ENCODE data around the gene GPR39. TPM values are rescaled to one million over a fixed set of nuclear protein-coding genes. Genes with fewer than 3 reads are reported as not detected.

Gene GPR39
- total RNA-seq, 1 experiment from 2014 or later = 0.50 TPM

GRCh38 chr2:132415256-132415914, 1.2 kb upstream of the GPR39 start:
- Histone ChIP-seq H3K9ac (ENCODE audit: extremely low read depth, insufficient read length, low read length) (no peak overlapping the region), H2AFZ (ENCODE audit: low read length) (no peak overlapping the region), H3K27ac (ENCODE audit: insufficient read length, low read depth, low read length) (no peak overlapping the region)

More at GRCh38 chr2:132415256-132415914, 1.2 kb upstream of the GPR39 start:
- Mint-ChIP-seq H3K27ac (no peak overlapping the region), H3K36me3 (ENCODE audit: insufficient read depth in 1 of 3, low read depth in 3 of 3) (no peaks in the 10 kb centered on the region; a peak in 1 of 7 replicates), H3K4me1 (peaks cover 15 to 21% of the 10 kb centered on the region in 2 experiments), H3K9me3 (no peaks in the 10 kb centered on the region), H3K4me3 (peak overlapping the region; percentile 75 to 81), H3K27me3 (ENCODE audit: low read depth) (peaks cover 43% of the 10 kb centered on the region)
- H3K14ac ChIP-seq (ENCODE audit: insufficient read depth, low read length) = no peak overlapping the region
- H3K18ac ChIP-seq (ENCODE audit: insufficient read length, low read depth, low read length) = no peak overlapping the region
- no peaks in the 10 kb centered on the region for H4K20me1 ChIP-seq (ENCODE audit: control insufficient read depth, insufficient read depth, insufficient read length)
- no peak overlapping the region for H3K23ac ChIP-seq (ENCODE audit: insufficient read length, low read depth, low read length)
- H4K91ac ChIP-seq (ENCODE audit: insufficient read length, low read depth, low read length) = no peak overlapping the region
- no peak overlapping the region for H2BK5ac ChIP-seq (ENCODE audit: insufficient read length, low read length)
- peak overlapping the region; percentile 36 for H3K4me2 ChIP-seq (ENCODE audit: insufficient read depth, insufficient read length, low read length)
- H3K4ac ChIP-seq (ENCODE audit: low read depth, low read length) = no peak overlapping the region
- no peak for DNase-seq
- WGBS (ENCODE audit: extremely low coverage, insufficient read length, low lambda C conversion rate) = no CpG with 5 or more reads among the region's 9 CpGs
- H3K27me3 ChIP-seq (ENCODE audit: insufficient read depth, low read length) = peaks cover 5% of the 10 kb centered on the region; the same call in 1 of the 2 replicates
- no peak overlapping the region for H2BK120ac ChIP-seq (ENCODE audit: low read depth, low read length, poor library complexity, severe bottlenecking)
- no peak overlapping the region for H2BK15ac ChIP-seq (ENCODE audit: low read depth, low read length)
- H2AK5ac ChIP-seq (ENCODE audit: insufficient read length, low read length) = no peak overlapping the region
- H3K23me2 ChIP-seq (ENCODE audit: insufficient read length, low read depth, low read length, poor library complexity, severe bottlenecking) = no peaks in the 10 kb centered on the region
- H3K79me1 ChIP-seq (ENCODE audit: insufficient read depth, low read depth, low read length, poor library complexity, severe bottlenecking) = no peaks in the 10 kb centered on the region
- no peak overlapping the region for H2BK12ac ChIP-seq (ENCODE audit: insufficient read length, low read depth, low read length)
- H4K8ac ChIP-seq (replicated peaks; ENCODE audit: insufficient read length, low read depth, low read length) = no peak overlapping the region
- H3K56ac ChIP-seq (ENCODE audit: insufficient read length, low read depth, low read length) = no peak overlapping the region
- no peaks in the 10 kb centered on the region for H3K4me1 ChIP-seq (ENCODE audit: insufficient read depth, low read length)
- no peak overlapping the region for H4K5ac ChIP-seq (ENCODE audit: insufficient read length, low read depth, low read length)
- no peak for TF ChIP-seq CTCF (conservative IDR thresholded peaks at IDR 0.05)
- no peak overlapping the region for H3T11ph ChIP-seq (ENCODE audit: low read length)
- H3K79me2 ChIP-seq (ENCODE audit: insufficient read depth, low read length) = no peaks in the 10 kb centered on the region
- no peak overlapping the region for H2BK20ac ChIP-seq (ENCODE audit: low read depth, low read length, poor library complexity, severe bottlenecking)
- no peaks in the 10 kb centered on the region for H3K9me3 ChIP-seq (ENCODE audit: control insufficient read depth, low read depth, low read length)

All from H9 (cell line).